Activated CD4-positive, alpha-beta memory T cell treated with anti-CD3 and anti-CD28 coated beads, Interleukin-2, amount 10 ng/mL, durations not matched to agents 7 days and 5 days (primary cell): ENCODE results near the gene UBTD1. TPM values are rescaled to one million over a fixed set of nuclear protein-coding genes. Genes with fewer than 3 reads are reported as not detected.
A peak's percentile ranks its signal among the peaks of the same experiment; 100 is the strongest.
"Not testable (repeated sequence)": the region's sequence is repeated elsewhere in the genome, so short reads cannot be mapped to it uniquely, and the experiment has no call there.

Source experiments
- CTCF ChIA-PET: fragments of 350-600 bp; sonication (Branson Sonifier 250); formaldehyde crosslinking; loops from one replicate; lab custom pipeline; 2021; ENCODE audit warnings: antibody characterized with exemption, inconsistent platforms; lab: Charles Lee
- POLR2A ChIA-PET: fragments of 350-600 bp; sonication (Branson Sonifier 250); formaldehyde crosslinking; loops from one replicate; lab custom pipeline; 2021; ENCODE audit warnings: antibody characterized with exemption; lab: Charles Lee
- DNase-seq: peaks from one replicate; pipeline ENCODE4 v3.0.0-alpha.2; 2020
- H3K27ac Mint-ChIP-seq: one replicate; pipeline ENCODE4 v1.8.0; 2021; ENCODE audit warnings: mild to moderate bottlenecking, mixed read lengths
- H3K27me3 Mint-ChIP-seq: one replicate; pipeline ENCODE4 v1.8.0; 2021; ENCODE audit warnings: mixed read lengths
- H3K36me3 Mint-ChIP-seq: one replicate; pipeline ENCODE4 v1.8.0; 2021; ENCODE audit warnings: low read depth, mixed read lengths
- H3K4me1 Mint-ChIP-seq: one replicate; pipeline ENCODE4 v1.8.0; 2021; ENCODE audit warnings: mixed read lengths
- H3K4me3 Mint-ChIP-seq: one replicate; pipeline ENCODE4 v1.8.0; 2021; ENCODE audit warnings: mild to moderate bottlenecking, mixed read lengths
- H3K9me3 Mint-ChIP-seq: one replicate; pipeline ENCODE4 v1.8.0; 2021; ENCODE audit warnings: mixed read lengths
- total RNA-seq, 2 experiments: library from RNA; stranded (reverse); gene quantifications; one replicate each; pipeline ENCODE4 v1.2.3, GENCODE V29; 2021

The UBTD1 gene
- total RNA-seq, 2 experiments from 2014 or later: 1.4 to 1.6 TPM

GRCh38 chr10:97566336-97566996 is 67.7 kb downstream of the UBTD1 start:
- peaks cover 4% of the 10 kb centered on the region for H3K9me3 Mint-ChIP-seq
- peaks cover 5% of the 10 kb centered on the region for H3K4me1 Mint-ChIP-seq
- H3K27me3 Mint-ChIP-seq: no peaks in the 10 kb centered on the region
- POLR2A ChIA-PET: no interaction called here
- no peak overlapping the region for H3K27ac Mint-ChIP-seq
- DNase-seq: no peak
- no peaks in the 10 kb centered on the region for H3K36me3 Mint-ChIP-seq
- CTCF ChIA-PET: no interaction called here
- H3K4me3 Mint-ChIP-seq: no peak overlapping the region

- ChIA-PET POLR2A (no interaction called here), CTCF (no interaction called here)
- Mint-ChIP-seq H3K9me3 (no peaks in the 10 kb centered on the region), H3K4me3 (no peak overlapping the region), H3K4me1 (peaks cover 2% of the 10 kb centered on the region), H3K27ac (no peak overlapping the region), H3K36me3 (no peaks in the 10 kb centered on the region), H3K27me3 (no peaks in the 10 kb centered on the region)
- no peak for DNase-seq
Measured at GRCh38 chr10:97567891-97568290, 69.2 kb downstream of the UBTD1 start.

- ChIA-PET POLR2A (no interaction called here), CTCF (interaction anchor here (2.8 to 4.1 kb wide), 2 partner anchors 11 to 17 kb away, joined by 15 to 19 read pairs; no protein-coding TSS in a partner anchor)
- Mint-ChIP-seq H3K36me3 (no peaks in the 10 kb centered on the region), H3K4me1 (peaks cover 2% of the 10 kb centered on the region), H3K4me3 (no peak overlapping the region), H3K27me3 (no peaks in the 10 kb centered on the region), H3K9me3 (no peaks in the 10 kb centered on the region), H3K27ac (no peak overlapping the region)
- no peak for DNase-seq
Measured at GRCh38 chr10:97570146-97570788, 71.5 kb downstream of the UBTD1 start.

- DNase-seq: no peak
- Mint-ChIP-seq H3K27me3 (no peaks in the 10 kb centered on the region), H3K4me1 (peaks cover 2% of the 10 kb centered on the region), H3K4me3 (no peak overlapping the region), H3K36me3 (no peaks in the 10 kb centered on the region), H3K9me3 (no peaks in the 10 kb centered on the region), H3K27ac (no peak overlapping the region)
- POLR2A ChIA-PET: no interaction called here
- CTCF ChIA-PET: interaction anchor here (0.9 to 4.1 kb wide), 14 partner anchors 10 to 498 kb away, joined by 3 to 19 read pairs (median 5); partner anchors contain the start of genes AVPI1, C10orf62 and HOGA1
Measured at GRCh38 chr10:97570789-97571471, 72.2 kb downstream of the UBTD1 start.

GRCh38 chr10:97571622-97572021 is 72.9 kb downstream of the UBTD1 start:
- no peaks in the 10 kb centered on the region for H3K27me3 Mint-ChIP-seq
- ChIA-PET CTCF (interaction anchor here (0.6 to 4.1 kb wide), 25 partner anchors 10 to 499 kb away, joined by 3 to 19 read pairs (median 4); partner anchors contain the start of genes AVPI1, C10orf62 and HOGA1), POLR2A (interaction anchor here (0.6 to 1.4 kb wide), 2 partner anchors 13 to 171 kb away, joined by 3 read pairs; partner anchors contain the start of gene HOGA1)
- H3K36me3 Mint-ChIP-seq: no peaks in the 10 kb centered on the region
- no peak overlapping the region for H3K4me3 Mint-ChIP-seq
- no peak for DNase-seq
- no peaks in the 10 kb centered on the region for H3K9me3 Mint-ChIP-seq
- H3K4me1 Mint-ChIP-seq: no peaks in the 10 kb centered on the region
- no peak overlapping the region for H3K27ac Mint-ChIP-seq

- DNase-seq: peak; percentile 65
- Mint-ChIP-seq H3K4me3 (no peak within 1 kb of the TSS), H3K27me3 (no peaks in the 10 kb centered on the region), H3K4me1 (no peaks in the 10 kb centered on the region), H3K9me3 (no peaks in the 10 kb centered on the region), H3K36me3 (no peaks in the 10 kb centered on the region), H3K27ac (no peak within 1 kb of the TSS)
- ChIA-PET POLR2A (interaction anchor here (0.6 to 1.4 kb wide), 3 partner anchors 12 to 171 kb away, joined by 3 read pairs; partner anchors contain the start of gene HOGA1), CTCF (interaction anchor here (0.6 to 4.1 kb wide), 25 partner anchors 9 to 499 kb away, joined by 3 to 19 read pairs (median 4); partner anchors contain the start of genes AVPI1, C10orf62 and HOGA1)
Measured at GRCh38 chr10:97572214-97572989, 73.7 kb downstream of the UBTD1 start, which contains the start of gene ANKRD2. TSS of gene ANKRD2 (plus strand) at chr10:97572779. CDS start at chr10:97572789, 10 bp downstream.

GRCh38 chr10:97573021-97573420 is 74.3 kb downstream of the UBTD1 start:
- ChIA-PET CTCF (interaction anchor here (1.3 to 4.1 kb wide), 7 partner anchors 8 to 105 kb away, joined by 3 to 19 read pairs (median 4); no protein-coding TSS in a partner anchor), POLR2A (no interaction called here)
- Mint-ChIP-seq H3K9me3 (no peaks in the 10 kb centered on the region), H3K4me1 (no peaks in the 10 kb centered on the region), H3K27me3 (no peaks in the 10 kb centered on the region), H3K36me3 (no peaks in the 10 kb centered on the region), H3K4me3 (no peak overlapping the region), H3K27ac (no peak overlapping the region)
- no peak for DNase-seq

GRCh38 chr10:97573672-97574071 is 74.9 kb downstream of the UBTD1 start:
- Mint-ChIP-seq H3K27me3 (no peaks in the 10 kb centered on the region), H3K36me3 (no peaks in the 10 kb centered on the region), H3K4me1 (no peaks in the 10 kb centered on the region), H3K4me3 (no peak overlapping the region), H3K27ac (no peak overlapping the region), H3K9me3 (no peaks in the 10 kb centered on the region)
- ChIA-PET POLR2A (no interaction called here), CTCF (no interaction called here)
- DNase-seq: no peak

GRCh38 chr10:97574374-97575126 is 75.8 kb downstream of the UBTD1 start:
- no peak overlapping the region for H3K4me3 Mint-ChIP-seq
- H3K27me3 Mint-ChIP-seq: no peaks in the 10 kb centered on the region
- POLR2A ChIA-PET: no interaction called here
- no peak overlapping the region for H3K27ac Mint-ChIP-seq
- H3K36me3 Mint-ChIP-seq: no peaks in the 10 kb centered on the region
- CTCF ChIA-PET: no interaction called here
- no peaks in the 10 kb centered on the region for H3K4me1 Mint-ChIP-seq
- no peaks in the 10 kb centered on the region for H3K9me3 Mint-ChIP-seq
- DNase-seq: no peak

GRCh38 chr10:97575127-97575668 is 76.5 kb downstream of the UBTD1 start:
- Mint-ChIP-seq H3K9me3 (no peaks in the 10 kb centered on the region), H3K27me3 (no peaks in the 10 kb centered on the region), H3K4me3 (no peak overlapping the region), H3K27ac (no peak overlapping the region), H3K4me1 (no peaks in the 10 kb centered on the region), H3K36me3 (no peaks in the 10 kb centered on the region)
- POLR2A ChIA-PET: interaction anchor here (1.1 kb wide), 1 partner anchor 9 kb away, joined by 3 read pairs; the partner anchor contains the start of gene HOGA1
- CTCF ChIA-PET: interaction anchor here (1.5 kb wide), 1 partner anchor 9 kb away, joined by 3 read pairs; the partner anchor contains the start of gene HOGA1
- DNase-seq: no peak

GRCh38 chr10:97576487-97576886 is 77.8 kb downstream of the UBTD1 start:
- not testable (repeated sequence) for H3K9me3 Mint-ChIP-seq, H3K4me1 Mint-ChIP-seq, DNase-seq, H3K27ac Mint-ChIP-seq, H3K4me3 Mint-ChIP-seq, H3K36me3 Mint-ChIP-seq, H3K27me3 Mint-ChIP-seq
- ChIA-PET POLR2A (interaction anchor here (1.1 kb wide), 1 partner anchor 8 kb away, joined by 3 read pairs; the partner anchor contains the start of gene HOGA1), CTCF (interaction anchor here (1.5 kb wide), 1 partner anchor 8 kb away, joined by 3 read pairs; the partner anchor contains the start of gene HOGA1)
